ENCODE data around the gene MT1E.

- TF ChIP-seq CTCF (IDR thresholded peaks at IDR 0.05; ENCODE audit: low read length), result no peak
- no peak for TF ChIP-seq EZH2 (optimal IDR thresholded peaks at IDR 0.05; ENCODE audit: low read depth, low read length)
- no peak for TF ChIP-seq EZH2phosphoT487 (IDR thresholded peaks at IDR 0.05; ENCODE audit: low read length)
These were observed 20.3 kb downstream of the MT1E start for GRCh38 chr16:56645838-56646237.
